WTC11 (cell line): Measurements from ENCODE around the gene ODAD4. TPM values are rescaled to one million over a fixed set of nuclear protein-coding genes. Genes with fewer than 3 reads are reported as not detected.

Source experiments
- ATAC-seq: fragments of 200-7000 bp; cut with Tn5 transposase; 2 replicates; pipeline ENCODE4 v1.10.0; 2021; ENCODE audit warnings: mild to moderate bottlenecking, moderate library complexity
- CTCF ChIA-PET: fragments of 300-600 bp; sonication (Branson Sonifier 250); formaldehyde crosslinking; loops from one replicate; lab custom pipeline; 2021; ENCODE audit warnings: antibody characterized with exemption; lab: Charles Lee
- POLR2A ChIA-PET: fragments of 350-600 bp; sonication (Branson Sonifier 250); formaldehyde crosslinking; loops from one replicate; lab custom pipeline; 2021; ENCODE audit warnings: antibody characterized with exemption; lab: Charles Lee
- DNase-seq: peaks from one replicate; pipeline ENCODE4 v3.0.0; 2021; ENCODE audit warnings: low spot score
- H3K27ac Mint-ChIP-seq: 2 replicates; pipeline ENCODE4 v1.8.0; 2021; ENCODE audit warnings: mixed read lengths
- H3K27me3 Mint-ChIP-seq: 2 replicates; pipeline ENCODE4 v1.8.0; 2021; ENCODE audit warnings: low read depth, mild to moderate bottlenecking, moderate library complexity, mixed read lengths
- H3K36me3 Mint-ChIP-seq: 2 replicates; pipeline ENCODE4 v1.8.0; 2021; ENCODE audit warnings: mixed read lengths
- H3K4me1 Mint-ChIP-seq: 2 replicates; pipeline ENCODE4 v1.8.0; 2022; ENCODE audit warnings: mixed read lengths
- H3K4me3 Mint-ChIP-seq: 2 replicates; pipeline ENCODE4 v1.8.0; 2021; ENCODE audit warnings: mild to moderate bottlenecking, moderate library complexity, mixed read lengths
- H3K9me3 Mint-ChIP-seq: 2 replicates; pipeline ENCODE4 v1.8.0; 2021; ENCODE audit warnings: mixed read lengths
- ATF1 ChIP-seq: sonication (generic); formaldehyde crosslinking; IDR thresholded peaks from 2 replicates; pipeline ENCODE4 v1.8.1; 2023; ENCODE audit warnings: mild to moderate bottlenecking, moderate library complexity, missing genetic modification reagents
- ATF3 ChIP-seq: sonication (generic); formaldehyde crosslinking; conservative IDR thresholded peaks from 2 replicates; pipeline ENCODE4 v1.8.1; 2022; ENCODE audit warnings: mild to moderate bottlenecking, missing genetic modification reagents
- ATF6 ChIP-seq: sonication (generic); formaldehyde crosslinking; IDR thresholded peaks from 2 replicates; pipeline ENCODE4 v1.8.1; 2023; ENCODE audit warnings: mild to moderate bottlenecking, missing genetic modification reagents
- CREM ChIP-seq: sonication (generic); formaldehyde crosslinking; IDR thresholded peaks from 2 replicates; pipeline ENCODE4 v1.8.1; 2022; ENCODE audit warnings: mild to moderate bottlenecking, missing genetic modification reagents, moderate library complexity
- ELF4 ChIP-seq: sonication (generic); formaldehyde crosslinking; IDR thresholded peaks from 2 replicates; pipeline ENCODE4 v1.8.1; 2022; ENCODE audit warnings: low read depth, mild to moderate bottlenecking, moderate library complexity, missing genetic modification reagents
- GTF2I ChIP-seq: fragments of 250-450 bp; sonication (Bioruptor Pico); conservative IDR thresholded peaks from 2 replicates; pipeline ENCODE4 v1.4.0; 2021; ENCODE audit warnings: mild to moderate bottlenecking
- HMGA2 ChIP-seq: fragments of 250-450 bp; sonication (Bioruptor Pico); IDR thresholded peaks from 2 replicates; pipeline ENCODE4 v1.4.0; 2021; ENCODE audit warnings: mild to moderate bottlenecking, moderate library complexity
- IRF1 ChIP-seq: sonication (generic); formaldehyde crosslinking; IDR thresholded peaks from 2 replicates; pipeline ENCODE4 v1.8.0; 2023; ENCODE audit warnings: missing genetic modification reagents
- IRF2 ChIP-seq: sonication (generic); formaldehyde crosslinking; IDR thresholded peaks from 2 replicates; pipeline ENCODE4 v1.8.0; 2022; ENCODE audit warnings: low read depth, missing genetic modification reagents, borderline replicate concordance
- JAZF1 ChIP-seq: fragments of 250-450 bp; sonication (Bioruptor Pico); IDR thresholded peaks from 2 replicates; pipeline ENCODE4 v1.9.0; 2021; ENCODE audit warnings: moderate library complexity, mild to moderate bottlenecking, inconsistent platforms
- NFATC4 ChIP-seq: fragments of 250-450 bp; sonication (Bioruptor Pico); IDR thresholded peaks from 2 replicates; pipeline ENCODE4 v1.9.0; 2021; ENCODE audit warnings: mild to moderate bottlenecking
- NR2C2 ChIP-seq: sonication (generic); formaldehyde crosslinking; IDR thresholded peaks from 2 replicates; pipeline ENCODE4 v1.8.0; 2022; ENCODE audit warnings: mild to moderate bottlenecking, missing genetic modification reagents
- PRRX2 ChIP-seq: fragments of 250-450 bp; sonication (Bioruptor Pico); IDR thresholded peaks from 2 replicates; pipeline ENCODE4 v1.8.0; 2021; ENCODE audit warnings: mild to moderate bottlenecking
- RELA ChIP-seq: sonication (generic); formaldehyde crosslinking; IDR thresholded peaks from 2 replicates; pipeline ENCODE4 v1.8.1; 2022; ENCODE audit warnings: missing genetic modification reagents, mild to moderate bottlenecking, borderline replicate concordance
- TCF7 ChIP-seq: sonication (generic); formaldehyde crosslinking; IDR thresholded peaks from 2 replicates; pipeline ENCODE4 v1.8.0; 2022; ENCODE audit warnings: mild to moderate bottlenecking, low read depth, missing genetic modification reagents, moderate library complexity
- TEAD4 ChIP-seq: sonication (generic); formaldehyde crosslinking; IDR thresholded peaks from 2 replicates; pipeline ENCODE4 v1.8.0; 2022; ENCODE audit warnings: mild to moderate bottlenecking, missing genetic modification reagents
- TP53 ChIP-seq: sonication (generic); formaldehyde crosslinking; IDR thresholded peaks from 2 replicates; pipeline ENCODE4 v1.8.1; 2023; ENCODE audit warnings: mild to moderate bottlenecking, missing genetic modification reagents
- USF2 ChIP-seq: sonication (generic); formaldehyde crosslinking; IDR thresholded peaks from 2 replicates; pipeline ENCODE4 v1.8.1; 2023; ENCODE audit warnings: mild to moderate bottlenecking, missing genetic modification reagents, moderate library complexity
- ZBTB21 ChIP-seq: sonication (generic); formaldehyde crosslinking; IDR thresholded peaks from 2 replicates; pipeline ENCODE4 v1.8.1; 2023; ENCODE audit warnings: mild to moderate bottlenecking, missing genetic modification reagents, borderline replicate concordance
- ZNF416 ChIP-seq: fragments of 250-450 bp; sonication (Bioruptor Pico); IDR thresholded peaks from 2 replicates; pipeline ENCODE4 v1.9.0; 2021; ENCODE audit warnings: mild to moderate bottlenecking, inconsistent platforms
- ZNF512 ChIP-seq: sonication (generic); formaldehyde crosslinking; IDR thresholded peaks from 2 replicates; pipeline ENCODE4 v1.8.1; 2022; ENCODE audit warnings: missing genetic modification reagents, borderline replicate concordance
- total RNA-seq: library from RNA; stranded (reverse); gene quantifications from 3 replicates; pipeline ENCODE4 v1.2.3, GENCODE V29; 2021

Gene ODAD4
- total RNA-seq, 1 experiment from 2014 or later: 1.9 TPM

- CTCF ChIA-PET: no interaction called here
- Mint-ChIP-seq H3K36me3 (peaks cover 49% of the 10 kb centered on the region), H3K4me1 (no peaks in the 10 kb centered on the region), H3K27me3 (no peaks in the 10 kb centered on the region), H3K27ac (no peak overlapping the region), H3K4me3 (no peak overlapping the region), H3K9me3 (no peaks in the 10 kb centered on the region)
- TF ChIP-seq ZNF416 (CRISPR knock-in tag): no peak
- POLR2A ChIA-PET: interaction anchor here (2.0 kb wide), 1 partner anchor 8 kb away, joined by 7 read pairs; the partner anchor contains the start of gene CNP
- no peak for ATAC-seq
- no peak for DNase-seq
Observed at GRCh38 chr17:41974658-41975057, 44.2 kb downstream of the ODAD4 start.

GRCh38 chr17:41975099-41976083 lies 45.0 kb downstream of the ODAD4 start:
- TF ChIP-seq GTF2I (CRISPR knock-in tag) (no peak), ATF1 (CRISPR knock-in tag) (no peak), PRRX2 (CRISPR knock-in tag) (no peak), ATF3 (no peak), TCF7 (CRISPR knock-in tag) (no peak), ELF4 (CRISPR knock-in tag) (no peak), JAZF1 (no peak)
- H3K4me3 Mint-ChIP-seq: no peak overlapping the region
- H3K4me1 Mint-ChIP-seq: no peaks in the 10 kb centered on the region
- no peaks in the 10 kb centered on the region for H3K9me3 Mint-ChIP-seq
- no peak for DNase-seq
- H3K36me3 Mint-ChIP-seq: peaks cover 56% of the 10 kb centered on the region
- CTCF ChIA-PET: no interaction called here
- no peak for ATAC-seq
- no peak overlapping the region for H3K27ac Mint-ChIP-seq
- POLR2A ChIA-PET: interaction anchor here (1.2 to 2.0 kb wide), 2 partner anchors 9 to 22 kb away, joined by 3 to 7 read pairs; partner anchors contain the start of gene CNP
- no peaks in the 10 kb centered on the region for H3K27me3 Mint-ChIP-seq

- DNase-seq (no peak), ATAC-seq (no peak)
- ChIA-PET CTCF (interaction anchor here (0.5 kb wide), 1 partner anchor 82 kb away, joined by 5 read pairs; no protein-coding TSS in a partner anchor), POLR2A (interaction anchor here (1.2 to 2.0 kb wide), 2 partner anchors 10 to 21 kb away, joined by 3 to 7 read pairs; partner anchors contain the start of gene CNP)
- no peak for TF ChIP-seq NFATC4 (CRISPR knock-in tag)
- TF ChIP-seq NR2C2: no peak
- TF ChIP-seq TEAD4: no peak
- TF ChIP-seq PRRX2 (CRISPR knock-in tag): no peak
- no peak for TF ChIP-seq ATF6 (CRISPR knock-in tag)
- no peaks in the 10 kb centered on the region for H3K27me3 Mint-ChIP-seq
- H3K27ac Mint-ChIP-seq: no peak overlapping the region
- no peak overlapping the region for H3K4me3 Mint-ChIP-seq
- peaks cover 62% of the 10 kb centered on the region for H3K36me3 Mint-ChIP-seq
- H3K4me1 Mint-ChIP-seq: no peaks in the 10 kb centered on the region
- no peaks in the 10 kb centered on the region for H3K9me3 Mint-ChIP-seq
Observed at GRCh38 chr17:41976142-41976768, 45.8 kb downstream of the ODAD4 start.

- no peaks in the 10 kb centered on the region for H3K27me3 Mint-ChIP-seq
- no peak for DNase-seq
- ChIA-PET POLR2A (no interaction called here), CTCF (no interaction called here)
- H3K4me3 Mint-ChIP-seq: no peak overlapping the region
- no peaks in the 10 kb centered on the region for H3K4me1 Mint-ChIP-seq
- peaks cover 71% of the 10 kb centered on the region for H3K36me3 Mint-ChIP-seq
- no peak overlapping the region for H3K27ac Mint-ChIP-seq
- ATAC-seq: no peak
- 0 out of 2 replicates have a peak, but pooled peaks cover 3% of the 10 kb centered on the region for H3K9me3 Mint-ChIP-seq
- no peak for TF ChIP-seq USF2 (CRISPR knock-in tag)
- no peak for TF ChIP-seq ZNF512 (CRISPR knock-in tag)
- TF ChIP-seq ZBTB21: no peak
- TF ChIP-seq CREM (CRISPR knock-in tag): no peak
- no peak for TF ChIP-seq IRF2 (CRISPR knock-in tag)
- no peak for TF ChIP-seq RELA (CRISPR knock-in tag)
- TF ChIP-seq HMGA2: no peak
- TF ChIP-seq TEAD4: no peak
- no peak for TF ChIP-seq IRF1 (CRISPR knock-in tag)
- TF ChIP-seq TCF7 (CRISPR knock-in tag): no peak
- TF ChIP-seq TP53: no peak
Observed at GRCh38 chr17:41977991-41978390, 47.6 kb downstream of the ODAD4 start.
